HG03159 (cell line): ENCODE data around the gene PIP5K1B.
A peak's percentile ranks its signal among the peaks of the same experiment; 100 is the strongest.

Experiments
- ATAC-seq: cut with Tn5 transposase; IDR thresholded peaks from one replicate; pipeline ENCODE4 v1.9.1; 2021; ENCODE audit warnings: mild to moderate bottlenecking, moderate library complexity; ENCODE audit not compliant: unreplicated experiment

Gene PIP5K1B

GRCh38 chr9:68844631-68845612 is 139.9 kb downstream of the PIP5K1B start:
- peak; percentile 74 for ATAC-seq

GRCh38 chr9:68847765-68848164 is 142.7 kb downstream of the PIP5K1B start:
- ATAC-seq: peak; percentile 50

- ATAC-seq: no peak
Measured at GRCh38 chr9:68851657-68852056, 146.6 kb downstream of the PIP5K1B start.

- ATAC-seq: no peak
Measured at GRCh38 chr9:68852941-68853340, 147.9 kb downstream of the PIP5K1B start.

- no peak for ATAC-seq
Measured at GRCh38 chr9:68859347-68859746, 154.3 kb downstream of the PIP5K1B start.

- ATAC-seq: no peak
Measured at GRCh38 chr9:68860419-68860818, 155.4 kb downstream of the PIP5K1B start.

GRCh38 chr9:68861436-68861835 is 156.4 kb downstream of the PIP5K1B start:
- ATAC-seq: no peak

- ATAC-seq: no peak
Measured at GRCh38 chr9:68867066-68867465, 162.0 kb downstream of the PIP5K1B start.

GRCh38 chr9:68869022-68869421 is 164.0 kb downstream of the PIP5K1B start:
- no peak for ATAC-seq

GRCh38 chr9:68870086-68870485 is 165.0 kb downstream of the PIP5K1B start:
- ATAC-seq: no peak

- no peak for ATAC-seq
Measured at GRCh38 chr9:68871236-68871635, 166.2 kb downstream of the PIP5K1B start.

GRCh38 chr9:68872026-68872501 is 167.0 kb downstream of the PIP5K1B start:
- ATAC-seq: no peak

GRCh38 chr9:68873179-68873578 is 168.1 kb downstream of the PIP5K1B start:
- ATAC-seq: no peak

- no peak for ATAC-seq
Measured at GRCh38 chr9:68876273-68876672, 171.2 kb downstream of the PIP5K1B start.

- no peak for ATAC-seq
Measured at GRCh38 chr9:68876681-68877080, 171.6 kb downstream of the PIP5K1B start.

- no peak for ATAC-seq
Measured at GRCh38 chr9:68877219-68877618, 172.2 kb downstream of the PIP5K1B start.

GRCh38 chr9:68878450-68878849 is 173.4 kb downstream of the PIP5K1B start:
- ATAC-seq: no peak

- no peak for ATAC-seq
Measured at GRCh38 chr9:68883224-68883623, 178.2 kb downstream of the PIP5K1B start.

GRCh38 chr9:68887232-68887631 is 182.2 kb downstream of the PIP5K1B start:
- ATAC-seq: no peak

- no peak for ATAC-seq
Measured at GRCh38 chr9:68894502-68894901, 189.5 kb downstream of the PIP5K1B start.

- ATAC-seq: peak; percentile 93
Measured at GRCh38 chr9:68895741-68896478, 190.9 kb downstream of the PIP5K1B start.

GRCh38 chr9:68896486-68896885 is 191.4 kb downstream of the PIP5K1B start:
- no peak for ATAC-seq
